Retinal pigment epithelial cell (primary cell): Measurements from ENCODE around the gene CRYL1.

Experiments used
- DNase-seq: peaks from one replicate; pipeline ENCODE4 v3.0.0-alpha.2; 2010; ENCODE audit warnings: low read depth
- H3K4me3 ChIP-seq: 2 replicates; pipeline ENCODE4 v1.5.1; 2011; ENCODE audit warnings: mild to moderate bottlenecking, low read length, control low read depth, moderate library complexity
- TF ChIP-seq, protein P1 (sequence below): conservative IDR thresholded peaks from 2 replicates; pipeline ENCODE4 v1.5.1; 2011; ENCODE audit warnings: low read depth, low read length, control low read depth, inconsistent platforms

CRYL1 gene

GRCh38 chr13:20390526-20391175 lies 135.0 kb downstream of the CRYL1 start:
- DNase-seq, result no peak
- H3K4me3 ChIP-seq, result no peak overlapping the region
- TF ChIP-seq, protein P1, sequence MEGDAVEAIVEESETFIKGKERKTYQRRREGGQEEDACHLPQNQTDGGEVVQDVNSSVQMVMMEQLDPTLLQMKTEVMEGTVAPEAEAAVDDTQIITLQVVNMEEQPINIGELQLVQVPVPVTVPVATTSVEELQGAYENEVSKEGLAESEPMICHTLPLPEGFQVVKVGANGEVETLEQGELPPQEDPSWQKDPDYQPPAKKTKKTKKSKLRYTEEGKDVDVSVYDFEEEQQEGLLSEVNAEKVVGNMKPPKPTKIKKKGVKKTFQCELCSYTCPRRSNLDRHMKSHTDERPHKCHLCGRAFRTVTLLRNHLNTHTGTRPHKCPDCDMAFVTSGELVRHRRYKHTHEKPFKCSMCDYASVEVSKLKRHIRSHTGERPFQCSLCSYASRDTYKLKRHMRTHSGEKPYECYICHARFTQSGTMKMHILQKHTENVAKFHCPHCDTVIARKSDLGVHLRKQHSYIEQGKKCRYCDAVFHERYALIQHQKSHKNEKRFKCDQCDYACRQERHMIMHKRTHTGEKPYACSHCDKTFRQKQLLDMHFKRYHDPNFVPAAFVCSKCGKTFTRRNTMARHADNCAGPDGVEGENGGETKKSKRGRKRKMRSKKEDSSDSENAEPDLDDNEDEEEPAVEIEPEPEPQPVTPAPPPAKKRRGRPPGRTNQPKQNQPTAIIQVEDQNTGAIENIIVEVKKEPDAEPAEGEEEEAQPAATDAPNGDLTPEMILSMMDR, result no peak

- no peak for DNase-seq
- no peak overlapping the region for H3K4me3 ChIP-seq
- TF ChIP-seq, protein P1, result no peak
Measured at GRCh38 chr13:20389696-20390525, 135.7 kb downstream of the CRYL1 start.

DNA sequence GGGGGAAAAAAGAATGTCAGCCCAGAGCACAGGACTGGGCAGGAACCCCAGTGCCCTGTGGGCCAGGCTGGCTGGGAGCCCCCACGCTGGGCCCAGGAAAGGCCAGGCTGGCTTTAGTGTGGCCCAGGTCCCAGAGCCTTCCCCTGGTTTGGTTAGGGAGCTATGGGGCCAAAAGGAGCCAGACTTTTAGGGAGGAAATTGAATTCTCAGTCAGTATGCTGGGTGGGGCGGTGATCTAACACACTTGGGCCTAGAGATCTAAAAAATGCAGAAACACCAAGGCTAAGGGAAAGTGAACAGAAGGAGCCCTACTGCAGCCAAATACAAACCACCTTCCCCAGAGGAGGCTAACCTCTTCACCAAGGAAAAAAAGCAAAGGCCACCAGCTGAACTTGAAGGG lies 137.5 kb downstream of the CRYL1 start:
- TF ChIP-seq, protein P1, result no peak
- H3K4me3 ChIP-seq, result no peak overlapping the region
- DNase-seq, result no peak

GRCh38 chr13:20387441-20387971 lies 138.2 kb downstream of the CRYL1 start:
- no peak overlapping the region for H3K4me3 ChIP-seq
- TF ChIP-seq, protein P1, result no peak
- DNase-seq, result no peak

- TF ChIP-seq, protein P1, result no peak
- DNase-seq, result no peak
- H3K4me3 ChIP-seq, result no peak overlapping the region
Measured at GRCh38 chr13:20387006-20387405, 138.7 kb downstream of the CRYL1 start.

GRCh38 chr13:20383058-20383457 lies 142.6 kb downstream of the CRYL1 start:
- no peak overlapping the region for H3K4me3 ChIP-seq
- no peak for DNase-seq
- TF ChIP-seq, protein P1, result no peak
